ENCODE results near the gene STRIT1.

STRIT1 gene

DNA sequence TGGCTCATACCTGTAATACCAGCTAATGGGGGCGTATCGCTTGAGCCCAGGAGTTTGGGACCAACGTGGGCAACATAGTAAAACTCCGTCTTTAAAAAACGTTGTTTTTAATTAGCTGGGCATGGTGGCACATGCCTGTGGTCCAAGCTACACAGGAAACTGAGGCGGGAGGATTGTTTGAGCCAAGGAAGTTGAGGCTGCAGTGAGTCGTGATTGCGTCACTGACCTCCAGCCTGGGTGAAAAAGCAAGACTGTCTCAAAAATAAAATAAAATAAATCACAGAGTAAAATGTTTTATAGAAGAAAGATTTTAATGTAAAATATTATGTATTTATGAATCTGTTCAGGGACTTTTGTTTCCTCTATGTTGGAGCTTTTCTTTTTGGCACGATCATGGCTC is 15.3 kb upstream of the STRIT1 start:
- ChIA-PET POLR2A (no interaction called here), CTCF (no interaction called here)
- TF ChIP-seq CTCF (IDR thresholded peaks at IDR 0.05; ENCODE audit: control extremely low read depth, extremely low read depth, low read depth, missing control alignments), result no peak
- DNase-seq (ENCODE audit: extremely low spot score), result no peak

GRCh38 chr3:155307183-155307582 is 13.7 kb upstream of the STRIT1 start:
- no peak for TF ChIP-seq CTCF (IDR thresholded peaks at IDR 0.05; ENCODE audit: control extremely low read depth, extremely low read depth, low read depth, missing control alignments)
- CTCF ChIA-PET, result no interaction called here
- DNase-seq (ENCODE audit: extremely low spot score), result no peak
- POLR2A ChIA-PET, result no interaction called here

GRCh38 chr3:155304394-155304793 is 10.9 kb upstream of the STRIT1 start:
- no peak for DNase-seq (ENCODE audit: extremely low spot score)
- POLR2A ChIA-PET, result no interaction called here
- CTCF ChIA-PET, result interaction anchor here (0.9 kb wide), 1 partner anchor 11 kb away, joined by 3 read pairs; the partner anchor contains the start of gene STRIT1
- no peak for TF ChIP-seq CTCF (IDR thresholded peaks at IDR 0.05; ENCODE audit: control extremely low read depth, extremely low read depth, low read depth, missing control alignments)

DNA sequence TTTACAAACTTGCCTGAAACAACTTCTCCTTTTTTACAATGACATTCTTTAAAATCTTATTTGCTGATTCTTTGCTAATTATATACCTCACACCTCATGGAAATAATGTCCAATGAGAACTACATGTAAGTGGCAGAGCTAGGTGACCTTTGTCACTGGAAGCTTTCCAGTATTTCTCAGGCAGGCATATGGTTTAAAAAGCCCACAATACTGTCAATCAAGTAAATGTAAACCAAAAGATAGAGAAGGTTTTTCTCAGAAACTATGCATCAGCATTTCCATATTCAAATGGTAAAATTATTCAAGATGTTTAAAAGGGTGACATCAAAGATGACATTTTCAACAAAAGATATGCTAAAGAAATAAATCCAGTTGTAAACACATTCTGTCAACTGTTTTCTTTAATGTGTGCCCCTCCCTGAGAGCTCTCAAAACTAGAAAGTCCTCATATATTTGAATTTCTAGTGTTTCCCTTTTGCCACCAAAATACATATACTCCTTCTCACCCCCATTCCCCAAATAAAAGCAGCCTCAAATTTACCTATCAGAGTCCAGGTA is 10.1 kb upstream of the STRIT1 start:
- DNase-seq (ENCODE audit: extremely low spot score), result no peak
- ChIA-PET POLR2A (no interaction called here), CTCF (interaction anchor here (0.9 kb wide), 1 partner anchor 10 kb away, joined by 3 read pairs; the partner anchor contains the start of gene STRIT1)
- TF ChIP-seq CTCF (IDR thresholded peaks at IDR 0.05; ENCODE audit: control extremely low read depth, extremely low read depth, low read depth, missing control alignments), result no peak

GRCh38 chr3:155302891-155303290 is 9.4 kb upstream of the STRIT1 start:
- DNase-seq (ENCODE audit: extremely low spot score), result no peak
- ChIA-PET POLR2A (no interaction called here), CTCF (no interaction called here)
- TF ChIP-seq CTCF (IDR thresholded peaks at IDR 0.05; ENCODE audit: control extremely low read depth, extremely low read depth, low read depth, missing control alignments), result no peak

DNA sequence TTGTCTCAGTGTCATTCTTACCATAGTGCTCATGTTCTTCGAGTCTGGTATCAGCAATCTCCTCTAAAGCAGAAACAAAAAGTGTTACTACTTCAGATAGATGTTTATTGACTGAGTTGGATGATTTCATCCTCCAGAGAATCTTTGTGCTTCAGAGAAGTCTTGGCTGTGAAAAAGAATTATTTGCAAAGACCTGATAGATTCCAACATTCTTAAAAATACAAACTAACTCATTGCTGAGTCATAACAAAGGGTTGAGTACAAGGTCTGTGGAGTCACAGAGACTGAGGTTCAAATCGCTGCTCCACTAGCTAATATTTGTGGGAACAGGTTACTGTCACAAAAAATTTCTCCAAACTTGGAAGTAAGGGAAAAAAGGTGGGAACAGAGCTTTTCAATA is 9.0 kb upstream of the STRIT1 start:
- ChIA-PET POLR2A (no interaction called here), CTCF (no interaction called here)
- DNase-seq (ENCODE audit: extremely low spot score), result no peak
- TF ChIP-seq CTCF (IDR thresholded peaks at IDR 0.05; ENCODE audit: control extremely low read depth, extremely low read depth, low read depth, missing control alignments), result no peak
